DOHH2 (cell line): ENCODE results near the gene YIPF2.

Experiments
- H3F3A ChIP-seq: fragments of 200-600 bp; sonication (generic), shearing (Covaris generic); 2 replicates; pipeline ENCODE4 v1.6.0; 2016; ENCODE audit warnings: antibody characterized with exemption, mild to moderate bottlenecking; ENCODE audit not compliant: control insufficient read depth, insufficient read depth
- H3K27ac ChIP-seq: fragments of 200-600 bp; sonication (generic); 2 replicates; pipeline ENCODE4 v1.5.1; 2014; ENCODE audit warnings: low read depth, mild to moderate bottlenecking, low read length, moderate library complexity
- H3K27me3 ChIP-seq: fragments of 200-600 bp; sonication (generic); 2 replicates; pipeline ENCODE4 v1.6.1; 2014; ENCODE audit warnings: mild to moderate bottlenecking, low read length, mixed read lengths; ENCODE audit not compliant: control insufficient read depth
- H3K36me3 ChIP-seq: fragments of 200-600 bp; sonication (generic); 2 replicates; pipeline ENCODE4 v1.6.1; 2014; ENCODE audit warnings: mild to moderate bottlenecking, low read length, moderate library complexity, mixed read lengths; ENCODE audit not compliant: control insufficient read depth
- H3K4me1 ChIP-seq: fragments of 200-600 bp; sonication (generic); 2 replicates; pipeline ENCODE4 v1.6.1; 2014; ENCODE audit warnings: mild to moderate bottlenecking, low read length, mixed read lengths; ENCODE audit not compliant: control insufficient read depth
- H3K4me2 ChIP-seq: fragments of 200-600 bp; sonication (generic); 2 replicates; pipeline ENCODE4 v1.6.0; 2014; ENCODE audit warnings: mild to moderate bottlenecking, low read length, moderate library complexity
- H3K4me3 ChIP-seq: fragments of 200-600 bp; sonication (generic); 2 replicates; pipeline ENCODE4 v1.5.1; 2014; ENCODE audit warnings: mild to moderate bottlenecking, low read length, mixed read lengths
- H3K79me2 ChIP-seq: fragments of 200-600 bp; sonication (generic); 2 replicates; pipeline ENCODE4 v1.6.1; 2014; ENCODE audit warnings: mild to moderate bottlenecking, low read length, mixed read lengths; ENCODE audit not compliant: control insufficient read depth
- H3K9me2 ChIP-seq: fragments of 200-600 bp; sonication (generic); replicated peaks from 2 replicates; pipeline ENCODE4 v1.6.1; 2014; ENCODE audit warnings: mild to moderate bottlenecking, low read length, mixed read lengths; ENCODE audit not compliant: control insufficient read depth
- H3K9me3 ChIP-seq: fragments of 200-600 bp; sonication (generic); 2 replicates; pipeline ENCODE4 v1.6.1; 2014; ENCODE audit warnings: antibody characterized with exemption, low read length, mixed read lengths; ENCODE audit not compliant: control insufficient read depth, insufficient read depth
- H4K20me1 ChIP-seq: fragments of 200-600 bp; sonication (generic); 2 replicates; pipeline ENCODE4 v1.6.0; 2014; ENCODE audit warnings: low read depth, mild to moderate bottlenecking, antibody characterized with exemption, low read length, moderate library complexity; ENCODE audit not compliant: control insufficient read depth, insufficient read depth
- EZH2phosphoT487 ChIP-seq: fragments of 200-600 bp; sonication (generic); IDR thresholded peaks from 2 replicates; pipeline ENCODE4 v1.6.1; 2017; ENCODE audit warnings: borderline replicate concordance, mild to moderate bottlenecking, antibody characterized with exemption, low read length, moderate library complexity, mixed read lengths
- TF ChIP-seq, protein P1 (sequence below): fragments of 200-600 bp; sonication (generic); IDR thresholded peaks from one replicate; pipeline ENCODE4 v1.5.1; 2014; ENCODE audit warnings: antibody characterized with exemption, mild to moderate bottlenecking, low read depth, low read length; ENCODE audit not compliant: poor library complexity, severe bottlenecking

The YIPF2 gene

DNA sequence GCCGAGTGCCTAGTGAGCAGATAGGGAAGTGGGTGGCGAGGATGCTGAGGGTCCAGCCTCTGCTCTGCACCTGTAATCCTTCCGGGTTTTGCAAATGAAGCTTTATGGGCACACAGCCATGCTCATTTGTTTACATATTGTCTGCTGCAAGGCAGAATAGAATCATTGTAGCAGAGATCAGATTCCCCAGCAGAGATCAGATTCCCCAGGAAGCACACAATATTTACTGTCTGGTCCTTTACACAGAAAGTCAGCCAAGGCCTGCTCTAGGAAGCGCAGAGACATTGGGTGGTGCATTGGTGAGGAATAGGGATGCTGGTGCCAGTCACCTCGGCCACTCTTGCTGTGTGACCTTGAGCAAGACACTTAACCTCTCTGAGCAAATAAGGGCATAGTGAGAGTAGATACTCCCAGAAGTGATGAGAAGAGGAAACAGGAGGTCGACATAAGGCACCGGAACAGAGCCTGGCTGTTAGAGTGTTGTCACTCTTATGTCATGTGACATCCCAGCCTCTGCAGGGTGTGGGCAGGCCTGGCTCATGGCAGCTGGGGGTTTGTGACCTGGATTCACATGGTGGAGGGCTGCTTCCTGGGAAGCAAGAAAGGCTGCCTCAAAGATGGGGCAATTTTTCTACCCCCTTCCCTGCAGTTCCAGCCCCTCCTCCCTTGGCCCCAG, 31.4 kb downstream of the YIPF2 start:
- Histone ChIP-seq H3K4me3 (no peak overlapping the region), H3K36me3 (no peaks in the 10 kb centered on the region; the same call in 1 of the 2 replicates), H3K4me1 (peaks cover 19% of the 10 kb centered on the region), H3K27me3 (no peaks in the 10 kb centered on the region), H3K9me2 (no peaks in the 10 kb centered on the region), H3K9me3 (no peaks in the 10 kb centered on the region), H3F3A (no peaks in the 10 kb centered on the region), H3K4me2 (0 out of 2 replicates have a peak overlapping the region, but pooled peaks have one; percentile 15), H4K20me1 (peaks cover 16% of the 10 kb centered on the region; the same call in 1 of the 2 replicates), H3K79me2 (peaks cover 87% of the 10 kb centered on the region), H3K27ac (no peak overlapping the region)
- TF ChIP-seq, protein P1, sequence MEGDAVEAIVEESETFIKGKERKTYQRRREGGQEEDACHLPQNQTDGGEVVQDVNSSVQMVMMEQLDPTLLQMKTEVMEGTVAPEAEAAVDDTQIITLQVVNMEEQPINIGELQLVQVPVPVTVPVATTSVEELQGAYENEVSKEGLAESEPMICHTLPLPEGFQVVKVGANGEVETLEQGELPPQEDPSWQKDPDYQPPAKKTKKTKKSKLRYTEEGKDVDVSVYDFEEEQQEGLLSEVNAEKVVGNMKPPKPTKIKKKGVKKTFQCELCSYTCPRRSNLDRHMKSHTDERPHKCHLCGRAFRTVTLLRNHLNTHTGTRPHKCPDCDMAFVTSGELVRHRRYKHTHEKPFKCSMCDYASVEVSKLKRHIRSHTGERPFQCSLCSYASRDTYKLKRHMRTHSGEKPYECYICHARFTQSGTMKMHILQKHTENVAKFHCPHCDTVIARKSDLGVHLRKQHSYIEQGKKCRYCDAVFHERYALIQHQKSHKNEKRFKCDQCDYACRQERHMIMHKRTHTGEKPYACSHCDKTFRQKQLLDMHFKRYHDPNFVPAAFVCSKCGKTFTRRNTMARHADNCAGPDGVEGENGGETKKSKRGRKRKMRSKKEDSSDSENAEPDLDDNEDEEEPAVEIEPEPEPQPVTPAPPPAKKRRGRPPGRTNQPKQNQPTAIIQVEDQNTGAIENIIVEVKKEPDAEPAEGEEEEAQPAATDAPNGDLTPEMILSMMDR, result no peak
- no peak for TF ChIP-seq EZH2phosphoT487

DNA sequence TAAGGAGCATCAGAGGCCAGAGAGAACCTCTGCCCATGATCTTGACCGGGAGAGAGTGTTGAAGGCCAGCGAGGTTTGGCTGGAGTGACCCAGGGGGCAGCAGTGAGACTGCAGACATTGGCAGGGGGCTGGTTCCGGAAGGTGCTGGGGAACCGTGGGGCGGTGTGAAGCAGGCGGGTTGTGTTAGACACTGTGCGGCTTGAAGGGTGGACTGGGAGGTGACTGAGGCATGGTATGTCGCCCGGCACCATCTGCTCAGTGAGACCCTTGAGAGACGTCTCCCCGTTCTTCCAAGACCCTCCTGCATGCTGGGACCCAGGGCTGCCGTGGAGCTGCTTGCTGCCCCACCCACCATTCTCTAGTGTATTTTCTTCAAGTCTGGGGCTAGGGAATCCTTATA, 32.5 kb downstream of the YIPF2 start:
- H3K36me3 ChIP-seq, result no peaks in the 10 kb centered on the region; the same call in 1 of the 2 replicates
- H3K4me3 ChIP-seq, result no peak overlapping the region
- H3K9me2 ChIP-seq, result no peaks in the 10 kb centered on the region
- H4K20me1 ChIP-seq, result peaks cover 16% of the 10 kb centered on the region; the same call in 1 of the 2 replicates
- peaks cover 19% of the 10 kb centered on the region for H3K4me1 ChIP-seq
- no peak for TF ChIP-seq EZH2phosphoT487
- TF ChIP-seq, protein P1, result no peak
- no peak overlapping the region for H3K27ac ChIP-seq
- peaks cover 87% of the 10 kb centered on the region for H3K79me2 ChIP-seq
- no peaks in the 10 kb centered on the region for H3F3A ChIP-seq
- no peaks in the 10 kb centered on the region for H3K27me3 ChIP-seq
- H3K9me3 ChIP-seq, result no peaks in the 10 kb centered on the region
- no peak overlapping the region for H3K4me2 ChIP-seq

DNA sequence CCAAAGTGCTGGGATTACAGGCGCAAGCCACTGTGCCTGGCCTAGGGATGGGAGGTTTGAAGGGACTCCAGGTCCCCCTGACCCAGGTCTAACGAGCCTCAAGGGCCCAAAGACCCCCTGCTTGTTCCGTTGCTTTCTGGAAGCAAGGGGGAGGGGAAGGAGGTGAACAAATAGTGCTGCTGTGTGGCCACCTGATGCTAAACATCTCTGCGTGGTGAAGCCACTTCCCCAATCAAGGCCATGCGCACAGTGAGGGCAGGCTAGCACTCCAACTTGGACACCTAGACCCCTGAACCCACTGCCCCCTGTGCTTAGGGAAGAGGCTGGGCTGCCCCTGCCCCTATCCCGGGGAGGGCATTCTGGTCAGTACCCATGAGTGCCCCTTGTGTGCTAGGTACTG, 33.1 kb downstream of the YIPF2 start:
- no peak overlapping the region for H3K4me2 ChIP-seq
- H3K79me2 ChIP-seq, result peaks cover 86% of the 10 kb centered on the region
- H3K27me3 ChIP-seq, result no peaks in the 10 kb centered on the region
- no peaks in the 10 kb centered on the region for H3K9me3 ChIP-seq
- H3K27ac ChIP-seq, result no peak overlapping the region
- H3K36me3 ChIP-seq, result no peaks in the 10 kb centered on the region; the same call in 1 of the 2 replicates
- H4K20me1 ChIP-seq, result peaks cover 16% of the 10 kb centered on the region; the same call in 1 of the 2 replicates
- TF ChIP-seq, protein P1, result no peak
- TF ChIP-seq EZH2phosphoT487, result no peak
- no peak overlapping the region for H3K4me3 ChIP-seq
- peaks cover 19% of the 10 kb centered on the region for H3K4me1 ChIP-seq
- H3F3A ChIP-seq, result no peaks in the 10 kb centered on the region
- H3K9me2 ChIP-seq, result no peaks in the 10 kb centered on the region
